ENCODE results near the gene ANKRD6. TPM values are rescaled to one million over a fixed set of nuclear protein-coding genes. Genes with fewer than 3 reads are reported as not detected.

Gene ANKRD6
- total and polyA plus RNA-seq, 2 donors: 10.6 to 12.3 TPM

DNA sequence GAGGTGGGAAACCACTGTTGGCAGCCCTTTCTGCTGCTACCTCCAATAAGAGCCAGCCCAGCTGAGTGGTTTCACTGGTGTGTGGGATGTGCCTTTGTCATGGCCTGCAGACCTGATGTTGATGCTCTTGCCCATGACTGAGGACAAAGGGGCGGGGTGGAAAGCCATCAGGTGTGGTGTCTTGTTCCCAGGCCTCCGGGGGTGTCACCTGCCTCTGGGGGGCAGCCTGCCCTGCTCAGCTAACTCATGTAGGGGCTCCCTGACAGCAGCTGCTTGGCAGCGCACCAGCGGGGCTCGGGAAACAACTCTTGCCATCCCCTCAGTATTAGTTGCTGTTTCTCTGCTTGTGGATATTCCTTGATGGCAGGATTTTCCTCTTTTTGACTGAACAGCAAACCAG is 114.3 kb downstream of the ANKRD6 start:
- Histone ChIP-seq H3K4me3 (ENCODE audit: low read length in 2 of 2) (no peak overlapping the region), H3K9me3 (ENCODE audit: control insufficient read depth in 2 of 2, insufficient read depth in 1 of 2, low read length in 1 of 2) (no peaks in the 10 kb centered on the region), H3K27ac (ENCODE audit: low read depth in 1 of 2, low read length in 1 of 2) (no peak overlapping the region), H3K27me3 (ENCODE audit: control insufficient read depth in 2 of 2, insufficient read depth in 1 of 2, low read length in 1 of 2) (no peaks in the 10 kb centered on the region), H3K36me3 (ENCODE audit: control insufficient read depth in 2 of 2, insufficient read depth in 2 of 2, low read length in 1 of 2) (no peaks in the 10 kb centered on the region), H3K4me1 (ENCODE audit: control insufficient read depth in 2 of 2, insufficient read depth in 2 of 2, low read length in 2 of 2) (no peaks in the 10 kb centered on the region)
- DNase-seq (ENCODE audit: low read depth in 6 of 9, low spot score in 9 of 9): no peak
- WGBS: 91% methylated on average over 5 of the region's 5 CpGs

GRCh38 chr6:89553431-89553830 is 120.5 kb downstream of the ANKRD6 start:
- Histone ChIP-seq H3K4me3 (ENCODE audit: low read length in 2 of 2) (no peak overlapping the region), H3K36me3 (ENCODE audit: control insufficient read depth in 2 of 2, insufficient read depth in 2 of 2, low read length in 1 of 2) (no peaks in the 10 kb centered on the region), H3K27ac (ENCODE audit: low read depth in 1 of 2, low read length in 1 of 2) (no peak overlapping the region), H3K27me3 (ENCODE audit: control insufficient read depth in 2 of 2, insufficient read depth in 1 of 2, low read length in 1 of 2) (no peaks in the 10 kb centered on the region), H3K9me3 (ENCODE audit: control insufficient read depth in 2 of 2, insufficient read depth in 1 of 2, low read length in 1 of 2) (peaks cover 0 to 3% of the 10 kb centered on the region in 2 donors), H3K4me1 (ENCODE audit: control insufficient read depth in 2 of 2, insufficient read depth in 2 of 2, low read length in 2 of 2) (no peaks in the 10 kb centered on the region)
- no peak for DNase-seq (ENCODE audit: low read depth in 6 of 9, low spot score in 9 of 9)
- WGBS: 83% methylated on average over 5 of the region's 5 CpGs

DNA sequence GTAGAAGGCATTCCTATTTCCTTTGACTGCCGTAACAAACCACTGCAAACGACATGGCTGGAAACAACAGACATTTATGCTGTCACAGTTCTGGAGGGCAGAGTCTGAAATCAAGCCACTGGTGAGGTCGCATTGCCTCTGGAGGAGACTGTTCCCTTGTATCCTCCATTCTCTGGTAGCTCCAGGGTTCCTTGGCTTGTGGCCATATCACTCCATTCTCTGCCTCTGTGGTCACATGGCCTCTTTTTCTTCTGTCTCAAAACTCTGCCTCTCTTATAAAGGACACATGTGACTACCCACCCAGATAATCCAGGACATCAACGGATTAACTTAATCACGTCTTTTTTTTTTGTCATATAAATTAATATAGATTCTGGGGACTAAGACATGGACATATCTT is 121.2 kb downstream of the ANKRD6 start:
- Histone ChIP-seq H3K4me1 (ENCODE audit: control insufficient read depth in 2 of 2, insufficient read depth in 2 of 2, low read length in 2 of 2) (no peaks in the 10 kb centered on the region), H3K27me3 (ENCODE audit: control insufficient read depth in 2 of 2, insufficient read depth in 1 of 2, low read length in 1 of 2) (no peaks in the 10 kb centered on the region), H3K27ac (ENCODE audit: low read depth in 1 of 2, low read length in 1 of 2) (no peak overlapping the region), H3K36me3 (ENCODE audit: control insufficient read depth in 2 of 2, insufficient read depth in 2 of 2, low read length in 1 of 2) (no peaks in the 10 kb centered on the region), H3K9me3 (ENCODE audit: control insufficient read depth in 2 of 2, insufficient read depth in 1 of 2, low read length in 1 of 2) (peaks cover 0 to 3% of the 10 kb centered on the region in 2 donors), H3K4me3 (ENCODE audit: low read length in 2 of 2) (no peak overlapping the region)
- no peak for DNase-seq (ENCODE audit: low read depth in 6 of 9, low spot score in 9 of 9)
- 97% methylated on average over 5 of the region's 5 CpGs for WGBS

GRCh38 chr6:89555031-89555430 is 122.1 kb downstream of the ANKRD6 start:
- H3K27ac ChIP-seq (ENCODE audit: low read depth in 1 of 2, low read length in 1 of 2): no peak overlapping the region
- no peaks in the 10 kb centered on the region for H3K4me1 ChIP-seq (ENCODE audit: control insufficient read depth in 2 of 2, insufficient read depth in 2 of 2, low read length in 2 of 2)
- H3K36me3 ChIP-seq (ENCODE audit: control insufficient read depth in 2 of 2, insufficient read depth in 2 of 2, low read length in 1 of 2): no peaks in the 10 kb centered on the region
- 64% methylated on average over 4 of the region's 4 CpGs for WGBS
- no peak for DNase-seq (ENCODE audit: low read depth in 6 of 9, low spot score in 9 of 9)
- H3K9me3 ChIP-seq (ENCODE audit: control insufficient read depth in 2 of 2, insufficient read depth in 1 of 2, low read length in 1 of 2): peaks cover 0 to 3% of the 10 kb centered on the region in 2 donors
- H3K27me3 ChIP-seq (ENCODE audit: control insufficient read depth in 2 of 2, insufficient read depth in 1 of 2, low read length in 1 of 2): no peaks in the 10 kb centered on the region
- no peak overlapping the region for H3K4me3 ChIP-seq (ENCODE audit: low read length in 2 of 2)

GRCh38 chr6:89555806-89556205 is 122.9 kb downstream of the ANKRD6 start:
- DNase-seq (ENCODE audit: low read depth in 6 of 9, low spot score in 9 of 9): no peak
- 93% methylated on average over 3 of the region's 3 CpGs for WGBS
- H3K4me3 ChIP-seq (ENCODE audit: low read length in 2 of 2): no peak overlapping the region
- peaks cover 0 to 3% of the 10 kb centered on the region in 2 donors for H3K9me3 ChIP-seq (ENCODE audit: control insufficient read depth in 2 of 2, insufficient read depth in 1 of 2, low read length in 1 of 2)
- no peaks in the 10 kb centered on the region for H3K36me3 ChIP-seq (ENCODE audit: control insufficient read depth in 2 of 2, insufficient read depth in 2 of 2, low read length in 1 of 2)
- no peaks in the 10 kb centered on the region for H3K4me1 ChIP-seq (ENCODE audit: control insufficient read depth in 2 of 2, insufficient read depth in 2 of 2, low read length in 2 of 2)
- no peaks in the 10 kb centered on the region for H3K27me3 ChIP-seq (ENCODE audit: control insufficient read depth in 2 of 2, insufficient read depth in 1 of 2, low read length in 1 of 2)
- H3K27ac ChIP-seq (ENCODE audit: low read depth in 1 of 2, low read length in 1 of 2): no peak overlapping the region

GRCh38 chr6:89559487-89559886 is 126.5 kb downstream of the ANKRD6 start:
- DNase-seq (ENCODE audit: low read depth in 6 of 9, low spot score in 9 of 9): no peak
- Histone ChIP-seq H3K9me3 (ENCODE audit: control insufficient read depth in 2 of 2, insufficient read depth in 1 of 2, low read length in 1 of 2) (peaks cover 0 to 3% of the 10 kb centered on the region in 2 donors), H3K36me3 (ENCODE audit: control insufficient read depth in 2 of 2, insufficient read depth in 2 of 2, low read length in 1 of 2) (no peaks in the 10 kb centered on the region), H3K27me3 (ENCODE audit: control insufficient read depth in 2 of 2, insufficient read depth in 1 of 2, low read length in 1 of 2) (no peaks in the 10 kb centered on the region), H3K27ac (ENCODE audit: low read depth in 1 of 2, low read length in 1 of 2) (no peak overlapping the region), H3K4me1 (ENCODE audit: control insufficient read depth in 2 of 2, insufficient read depth in 2 of 2, low read length in 2 of 2) (no peaks in the 10 kb centered on the region), H3K4me3 (ENCODE audit: low read length in 2 of 2) (no peak overlapping the region)
- 91% methylated on average over 1 of the region's 1 CpG for WGBS

- Histone ChIP-seq H3K9me3 (ENCODE audit: control insufficient read depth in 2 of 2, insufficient read depth in 1 of 2, low read length in 1 of 2) (peaks cover 0 to 3% of the 10 kb centered on the region in 2 donors), H3K4me1 (ENCODE audit: control insufficient read depth in 2 of 2, insufficient read depth in 2 of 2, low read length in 2 of 2) (no peaks in the 10 kb centered on the region), H3K27me3 (ENCODE audit: control insufficient read depth in 2 of 2, insufficient read depth in 1 of 2, low read length in 1 of 2) (no peaks in the 10 kb centered on the region), H3K36me3 (ENCODE audit: control insufficient read depth in 2 of 2, insufficient read depth in 2 of 2, low read length in 1 of 2) (no peaks in the 10 kb centered on the region), H3K27ac (ENCODE audit: low read depth in 1 of 2, low read length in 1 of 2) (no peak overlapping the region), H3K4me3 (ENCODE audit: low read length in 2 of 2) (no peak overlapping the region)
- 92% methylated on average over 21 of the region's 21 CpGs for WGBS
- DNase-seq (ENCODE audit: low read depth in 6 of 9, low spot score in 9 of 9): no peak
Measured at GRCh38 chr6:89562093-89562973, 129.4 kb downstream of the ANKRD6 start.

DNA sequence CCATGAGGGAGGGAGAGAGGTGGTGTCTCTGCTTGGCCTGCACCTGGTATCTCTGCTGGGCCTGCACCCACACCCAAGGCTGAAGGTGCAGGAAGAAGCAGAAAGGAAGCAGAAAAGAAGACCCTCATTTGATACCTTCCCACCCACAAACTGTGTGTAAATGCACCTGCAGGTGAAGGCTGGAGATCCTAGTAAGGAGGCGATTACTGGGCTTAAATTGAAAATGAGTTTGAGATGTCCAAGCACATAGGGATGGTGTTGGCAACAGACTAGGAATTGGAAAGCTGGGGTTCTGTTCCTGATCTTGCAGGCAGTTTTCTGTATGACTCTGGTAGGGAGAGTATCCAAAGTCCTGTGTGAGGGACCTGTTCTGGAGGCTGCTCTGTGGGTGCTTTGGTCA is 130.9 kb downstream of the ANKRD6 start:
- Histone ChIP-seq H3K27ac (ENCODE audit: low read depth in 1 of 2, low read length in 1 of 2) (no peak overlapping the region), H3K27me3 (ENCODE audit: control insufficient read depth in 2 of 2, insufficient read depth in 1 of 2, low read length in 1 of 2) (no peaks in the 10 kb centered on the region), H3K9me3 (ENCODE audit: control insufficient read depth in 2 of 2, insufficient read depth in 1 of 2, low read length in 1 of 2) (no peaks in the 10 kb centered on the region), H3K4me3 (ENCODE audit: low read length in 2 of 2) (no peak overlapping the region), H3K4me1 (ENCODE audit: control insufficient read depth in 2 of 2, insufficient read depth in 2 of 2, low read length in 2 of 2) (no peaks in the 10 kb centered on the region), H3K36me3 (ENCODE audit: control insufficient read depth in 2 of 2, insufficient read depth in 2 of 2, low read length in 1 of 2) (no peaks in the 10 kb centered on the region)
- DNase-seq (ENCODE audit: low read depth in 6 of 9, low spot score in 9 of 9): no peak
- WGBS: 93% methylated on average over 1 of the region's 1 CpG

DNA sequence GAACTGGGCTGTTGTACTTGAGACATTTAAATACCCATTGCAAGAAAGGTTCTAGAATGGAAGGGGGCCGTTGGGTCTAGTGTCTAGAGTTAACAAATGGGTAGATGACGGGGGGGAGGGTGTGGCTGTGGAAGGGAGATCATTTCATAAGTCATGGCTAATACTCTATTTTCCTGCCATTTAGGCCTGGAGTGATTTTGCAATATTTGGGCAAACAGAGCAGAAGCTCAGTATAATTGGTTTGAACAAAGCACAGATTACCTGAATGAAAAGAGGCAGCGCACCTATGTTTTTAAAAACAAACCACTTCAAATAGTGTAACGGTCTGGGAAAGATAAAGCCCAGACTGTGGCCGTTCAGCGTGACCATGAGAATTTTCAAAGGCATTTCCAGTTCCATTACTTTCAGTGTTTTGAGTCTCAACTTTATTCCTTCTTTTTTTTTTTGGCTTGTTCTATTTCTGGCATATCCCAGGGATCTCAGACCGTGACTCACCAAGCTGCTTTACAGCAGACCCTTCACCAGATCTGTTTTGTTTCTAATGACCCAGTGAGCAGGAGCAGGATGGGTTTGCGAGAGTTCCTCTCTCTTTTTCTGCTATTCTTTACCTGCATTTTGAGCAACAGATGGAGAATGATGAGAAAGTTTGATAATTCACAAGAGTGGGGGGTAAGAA is 131.9 kb downstream of the ANKRD6 start:
- WGBS: 91% methylated on average over 8 of the region's 8 CpGs
- Histone ChIP-seq H3K4me1 (ENCODE audit: control insufficient read depth in 2 of 2, insufficient read depth in 2 of 2, low read length in 2 of 2) (no peaks in the 10 kb centered on the region), H3K4me3 (ENCODE audit: low read length in 2 of 2) (no peak overlapping the region), H3K9me3 (ENCODE audit: control insufficient read depth in 2 of 2, insufficient read depth in 1 of 2, low read length in 1 of 2) (no peaks in the 10 kb centered on the region), H3K27ac (ENCODE audit: low read depth in 1 of 2, low read length in 1 of 2) (no peak overlapping the region), H3K27me3 (ENCODE audit: control insufficient read depth in 2 of 2, insufficient read depth in 1 of 2, low read length in 1 of 2) (no peaks in the 10 kb centered on the region), H3K36me3 (ENCODE audit: control insufficient read depth in 2 of 2, insufficient read depth in 2 of 2, low read length in 1 of 2) (no peaks in the 10 kb centered on the region)
- DNase-seq (ENCODE audit: low read depth in 6 of 9, low spot score in 9 of 9): no peak

All from thymus (tissue), 11 donors.